Mammary epithelial cell (primary cell): ENCODE results near the gene MSX2.

Experiments used
- CTCF ChIP-seq, 2 donors: IDR thresholded peaks in 1 of 2; conservative IDR thresholded peaks in 1 of 2; 2 replicates each; pipeline ENCODE4 v1.5.1; 2011 to 2012; ENCODE audit warnings: inconsistent platforms in 2 of 2, low read length in 2 of 2, mild to moderate bottlenecking in 2 of 2, control low read depth in 1 of 2, low read depth in 1 of 2; ENCODE audit not compliant: insufficient read depth in 1 of 2; ENCODE audit errors: extremely low read depth in 1 of 2
- EZH2 ChIP-seq: IDR thresholded peaks from 2 replicates; pipeline ENCODE4 v1.6.1; 2012; ENCODE audit warnings: low read length, inconsistent platforms, borderline replicate concordance

- TF ChIP-seq CTCF (conservative IDR thresholded peaks at IDR 0.05 in 1 of 2, IDR thresholded peaks at IDR 0.05 in 1 of 2; ENCODE audit: extremely low read depth in 1 of 2, insufficient read depth in 1 of 2, low read depth in 1 of 2, low read length in 2 of 2) (no peak), EZH2 (no peak)
These were observed 27.0 kb downstream of the MSX2 start for GRCh38 chr5:174751154-174752000.
